ENCODE results near the gene SLC6A19.

DNA sequence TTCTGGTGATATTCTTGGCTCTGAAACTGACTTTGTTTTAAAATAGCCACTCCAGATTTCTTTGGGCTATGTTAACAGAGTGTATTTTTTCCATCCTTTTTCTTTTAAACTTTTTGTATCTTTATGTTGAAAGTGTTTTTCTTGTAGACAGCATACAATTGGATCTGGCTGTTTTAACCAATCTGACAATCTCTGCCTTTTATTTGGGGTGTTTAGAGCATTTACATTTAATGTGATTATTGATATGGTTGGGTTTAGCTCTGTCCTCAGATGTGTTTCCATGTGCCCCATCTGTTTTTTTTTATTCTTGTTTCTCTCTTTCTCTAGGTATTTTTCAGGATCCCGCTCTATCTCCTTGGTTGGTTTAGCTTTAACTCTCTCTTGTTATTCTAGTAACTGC is 34.4 kb downstream of the SLC6A19 start:
- TF ChIP-seq POLR2A (IDR thresholded peaks at IDR 0.05; ENCODE audit: low read length), result no peak
- no peak for TF ChIP-seq GATA1 (IDR thresholded peaks at IDR 0.05; ENCODE audit: low read depth, low read length)

Measured in erythroblast (primary cell).